DMS53 (cell line): ENCODE data around the gene RMND1.
"Not testable (repeated sequence)": the region's sequence is repeated elsewhere in the genome, so short reads cannot be mapped to it uniquely, and the experiment has no call there.

Experiments
- DNase-seq: peaks from one replicate; lab custom pipeline; 2025; lab: John Stamatoyannopoulos, UW

RMND1 gene

GRCh38 chr6:151451950-151452749 is at the start of gene RMND1:
RMND1 (minus strand) TSS chr6:151452126; CDS start chr6:151445811, 6,315 bp downstream.
- peak; percentile 99 for DNase-seq

GRCh38 chr6:151499551-151499950 is 47.6 kb upstream of the RMND1 start:
- DNase-seq: no peak

GRCh38 chr6:151498327-151498726 is 46.4 kb upstream of the RMND1 start:
- no peak for DNase-seq

GRCh38 chr6:151497905-151498304 is 46.0 kb upstream of the RMND1 start:
- no peak for DNase-seq

- no peak for DNase-seq
These were observed 43.5 kb upstream of the RMND1 start for GRCh38 chr6:151495380-151495779.

- DNase-seq: no peak
These were observed 43.0 kb upstream of the RMND1 start for GRCh38 chr6:151494936-151495320.

GRCh38 chr6:151494235-151494935 is 42.5 kb upstream of the RMND1 start:
- peak; percentile 77 for DNase-seq

GRCh38 chr6:151493804-151494234 is 41.9 kb upstream of the RMND1 start, which contains the start of gene CCDC170:
CCDC170 (plus strand) TSS chr6:151494017; CDS start chr6:151494129, 112 bp downstream.
- DNase-seq: peak; percentile 67

- peak; percentile 40 for DNase-seq
These were observed 41.4 kb upstream of the RMND1 start for GRCh38 chr6:151493161-151493803.

- no peak for DNase-seq
These were observed 39.1 kb upstream of the RMND1 start for GRCh38 chr6:151490996-151491395.

GRCh38 chr6:151488226-151488625 is 36.3 kb upstream of the RMND1 start:
- no peak for DNase-seq

GRCh38 chr6:151483994-151484393 is 32.1 kb upstream of the RMND1 start:
- no peak for DNase-seq

GRCh38 chr6:151482290-151482689 is 30.4 kb upstream of the RMND1 start:
- DNase-seq: no peak

- DNase-seq: no peak
These were observed 29.9 kb upstream of the RMND1 start for GRCh38 chr6:151481786-151482185.

GRCh38 chr6:151478670-151479069 is 26.7 kb upstream of the RMND1 start:
- DNase-seq: no peak

- no peak for DNase-seq
These were observed 25.8 kb upstream of the RMND1 start for GRCh38 chr6:151477726-151478125.

GRCh38 chr6:151475653-151476523 is 24.0 kb upstream of the RMND1 start:
- DNase-seq: peak; percentile 78

- no peak for DNase-seq
These were observed 12.8 kb upstream of the RMND1 start for GRCh38 chr6:151464702-151465101.

- DNase-seq: no peak
These were observed 9.7 kb upstream of the RMND1 start for GRCh38 chr6:151461673-151462072.

- DNase-seq: not testable (repeated sequence)
These were observed 3.9 kb upstream of the RMND1 start for GRCh38 chr6:151455751-151456398.

GRCh38 chr6:151452750-151453427 is 963 bp upstream of the RMND1 start:
- peak; percentile 21 for DNase-seq
